ENCODE measurements around the gene TTC27.
A peak's percentile ranks its signal among the peaks of the same experiment; 100 is the strongest.
"Not testable (repeated sequence)": the region's sequence is repeated elsewhere in the genome, so short reads cannot be mapped to it uniquely, and the experiment has no call there.

TTC27 gene

DNA sequence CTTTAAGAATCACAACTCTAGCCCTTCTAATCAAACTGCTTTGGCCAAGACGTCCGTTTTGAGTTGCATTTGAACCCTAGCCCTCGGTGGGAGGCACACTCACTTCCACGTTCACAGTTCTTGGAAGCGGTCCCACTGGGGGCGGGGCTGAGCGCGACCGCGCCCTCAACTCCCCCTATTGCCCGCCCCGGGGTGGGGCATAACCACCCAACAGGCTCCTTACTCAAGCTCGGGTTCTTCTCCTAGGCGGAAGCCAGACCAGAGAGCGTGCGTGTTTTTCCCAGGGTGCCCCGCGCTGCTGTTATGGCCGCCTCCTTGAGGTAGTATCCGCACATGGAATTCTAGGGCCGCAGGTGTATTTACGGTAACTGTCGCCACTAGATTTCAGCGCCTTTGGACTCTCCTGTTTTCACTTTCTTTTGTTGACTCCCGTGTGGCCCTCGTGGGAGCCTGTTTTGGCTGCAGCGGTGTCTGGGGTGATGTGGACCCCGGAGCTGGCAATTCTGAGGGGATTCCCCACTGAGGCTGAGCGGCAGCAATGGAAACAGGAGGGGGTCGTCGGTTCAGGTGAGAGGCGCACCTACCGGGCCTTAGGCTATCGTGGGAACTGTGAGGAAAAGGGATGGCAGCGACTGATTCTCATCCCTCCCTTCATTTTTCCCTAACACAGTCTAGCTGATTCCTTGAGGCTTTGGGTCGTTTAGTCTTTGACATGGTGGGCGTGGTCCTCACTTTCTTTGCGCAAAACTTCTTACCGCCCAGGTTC lies at the start of gene TTC27:
TTC27 (plus strand) TSS at position 237 of the 766 bp plus-strand sequence; CDS start at position 480, 243 bp downstream.
- DNase-seq: peak; percentile 97

DNA sequence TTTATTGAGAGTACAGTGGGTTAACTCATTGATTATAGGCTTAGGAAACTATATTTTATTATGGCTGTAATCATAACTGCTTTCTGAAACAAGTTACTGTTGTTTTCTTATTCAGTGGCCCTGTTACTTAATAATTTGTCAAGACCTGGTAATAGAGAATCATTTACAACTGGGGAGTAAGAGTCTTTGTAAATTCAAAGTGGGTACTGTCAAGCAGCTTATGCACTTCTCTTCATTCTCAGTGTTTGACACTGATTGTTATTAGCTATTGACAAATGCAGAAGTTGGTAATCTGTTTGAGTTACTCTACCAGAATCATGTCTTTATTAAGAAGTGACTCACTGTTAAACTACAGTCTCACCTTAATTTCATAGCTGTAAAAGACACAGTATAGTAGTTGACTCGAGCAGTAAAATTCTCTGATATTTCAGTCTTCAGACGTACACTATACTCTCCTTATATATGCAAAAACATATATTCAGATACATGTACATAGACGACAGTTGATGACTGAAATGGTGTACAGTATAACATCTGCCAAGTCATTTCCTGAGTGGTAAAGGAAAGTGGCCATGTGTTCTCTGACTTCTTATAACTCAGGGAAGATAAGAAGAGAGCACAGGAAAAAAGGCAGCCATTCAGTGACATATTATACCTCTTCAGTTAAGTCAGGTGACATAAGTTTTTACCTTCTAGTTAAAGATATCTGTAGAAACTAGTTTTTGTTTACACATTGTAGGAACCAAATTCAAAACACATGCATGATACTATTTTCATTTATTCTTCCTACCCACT lies 36.0 kb upstream of the TTC27 start:
- peak; percentile 82 for DNase-seq

DNA sequence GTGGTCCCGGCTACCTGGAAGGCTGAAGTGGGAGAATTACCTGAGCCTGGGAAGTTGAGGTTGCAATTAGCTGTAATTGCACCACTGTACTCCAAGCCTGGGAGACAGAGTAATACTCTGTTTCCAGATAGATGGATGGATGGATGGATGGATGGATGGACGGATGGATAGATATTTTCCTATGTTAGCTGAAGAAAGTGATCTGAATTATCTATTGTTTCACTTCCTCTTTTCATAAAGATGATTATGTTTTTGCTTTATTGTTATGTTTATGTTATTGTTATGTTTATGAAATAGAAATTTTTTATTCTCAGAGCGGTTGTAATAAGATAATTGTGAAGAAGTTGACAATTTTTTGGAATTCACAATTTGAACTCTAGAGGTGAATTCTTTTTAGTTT lies 33.3 kb upstream of the TTC27 start:
- no peak for DNase-seq

DNA sequence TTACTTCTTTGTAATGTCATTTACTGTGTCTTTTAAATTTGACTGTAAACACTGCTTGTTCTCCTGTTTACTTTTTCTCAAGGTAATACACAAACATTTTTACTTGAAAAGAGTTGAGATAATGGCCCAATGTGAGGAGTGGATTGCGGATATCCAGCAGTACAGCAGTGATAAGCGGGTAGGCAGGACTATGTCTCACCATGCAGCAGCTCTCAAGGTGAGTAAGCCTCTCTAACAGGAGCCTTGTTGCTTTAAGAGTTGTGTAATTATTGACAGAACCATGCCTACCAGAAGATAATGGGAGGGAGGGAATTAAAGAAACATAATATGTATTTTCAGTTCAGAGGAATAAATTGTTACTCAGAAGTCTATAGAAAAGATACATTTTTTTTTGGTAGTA lies 16.5 kb upstream of the TTC27 start:
- no peak for DNase-seq

DNA sequence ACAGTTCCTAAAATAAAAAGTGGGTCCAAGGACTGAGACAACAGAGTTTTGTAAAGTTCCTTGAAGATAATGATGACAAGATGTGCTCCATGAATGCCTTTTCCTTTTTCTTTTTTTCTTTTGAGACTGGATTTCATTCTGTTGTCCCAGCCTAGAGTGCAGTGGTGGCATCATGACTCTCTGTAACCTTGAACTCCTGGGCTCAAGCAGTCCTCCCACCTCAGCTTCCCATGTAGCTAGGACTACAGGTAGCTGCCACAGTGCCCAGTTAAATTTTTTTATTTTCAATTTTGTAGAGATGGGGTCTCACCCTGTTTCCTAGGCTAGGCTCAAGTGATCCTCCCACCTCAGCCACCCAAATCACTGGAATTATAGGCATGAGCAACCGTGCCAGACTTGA lies 16.1 kb upstream of the TTC27 start:
- no peak for DNase-seq

DNA sequence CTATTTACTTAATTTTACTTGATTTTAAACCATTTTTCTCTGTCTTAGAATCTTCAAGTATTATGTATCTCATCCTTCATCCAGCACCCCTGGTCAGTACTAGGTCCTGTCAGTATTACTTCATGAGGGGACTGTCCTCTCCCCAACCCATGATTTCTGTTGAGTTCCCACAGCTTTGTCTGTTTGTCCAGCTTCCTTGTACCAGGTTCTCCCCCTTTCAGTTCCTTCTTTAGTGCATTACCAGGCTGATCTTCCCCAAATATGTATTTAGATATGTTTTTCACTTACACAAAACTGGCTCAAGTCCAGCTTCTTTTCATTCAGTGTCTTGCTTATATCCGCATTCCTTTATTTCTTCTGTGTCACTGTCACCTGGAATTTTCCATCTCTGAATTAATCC lies 13.8 kb upstream of the TTC27 start:
- DNase-seq: no peak

DNA sequence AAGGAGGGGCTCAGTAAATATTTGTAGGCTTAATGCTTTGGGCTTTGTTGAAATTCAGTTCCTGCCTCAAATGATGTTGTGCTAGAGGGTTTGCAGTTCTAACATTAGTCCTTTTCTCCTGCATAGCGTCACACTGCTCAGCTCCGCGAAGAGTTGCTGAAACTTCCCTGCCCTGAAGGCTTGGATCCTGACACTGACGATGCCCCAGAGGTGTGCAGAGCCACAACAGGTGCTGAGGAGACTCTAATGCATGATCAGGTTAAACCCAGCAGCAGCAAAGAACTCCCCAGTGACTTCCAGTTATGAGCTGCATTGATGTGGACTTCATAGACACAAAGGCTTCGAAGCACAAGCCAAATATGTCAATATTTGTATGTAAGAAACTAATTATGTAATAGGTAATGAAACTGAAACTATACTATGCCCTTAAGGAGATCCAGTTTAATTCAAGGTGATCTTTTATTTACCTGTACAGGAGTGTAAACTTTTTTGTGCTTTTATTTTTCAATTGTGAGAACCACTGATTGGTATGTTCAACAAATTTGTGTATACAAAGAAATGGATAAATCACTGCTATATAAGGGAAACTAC lies 10.2 kb upstream of the TTC27 start:
- no peak for DNase-seq

DNA sequence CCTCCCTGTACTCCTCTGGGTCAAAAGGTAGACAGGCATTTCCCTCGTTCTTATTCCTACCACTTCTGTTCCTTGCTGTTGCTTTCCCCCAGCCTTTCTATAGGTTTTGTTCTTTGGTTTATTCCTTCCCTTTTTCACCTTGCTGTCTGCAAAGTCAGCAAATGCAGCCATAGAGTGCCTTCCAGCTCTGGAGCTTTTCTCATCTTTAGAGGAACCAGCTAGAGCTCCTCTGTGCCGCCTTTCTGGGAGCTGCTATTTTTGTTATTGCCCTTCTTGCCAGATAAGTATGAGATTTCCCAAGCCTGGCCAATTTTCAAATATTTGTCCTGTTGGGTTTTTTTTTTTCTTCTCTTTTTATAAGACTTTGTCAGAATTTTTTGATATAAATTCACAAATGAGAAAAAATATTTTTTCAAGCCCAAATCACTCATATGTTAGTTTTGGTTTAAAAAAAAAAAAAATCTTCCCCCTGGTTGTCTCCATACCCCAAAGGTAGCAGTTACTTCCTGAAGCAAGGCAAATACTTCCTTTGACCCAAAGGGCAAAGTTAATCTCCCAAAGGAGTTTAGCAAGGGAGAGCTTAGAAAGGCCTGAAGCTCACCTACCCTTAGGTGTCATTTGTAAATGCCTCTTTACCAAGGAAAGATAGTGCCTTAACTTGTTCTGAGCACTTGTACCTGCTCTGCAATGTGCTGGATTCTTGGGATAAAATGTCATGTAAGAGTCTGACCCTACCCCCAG lies 5.1 kb upstream of the TTC27 start:
- no peak for DNase-seq

DNA sequence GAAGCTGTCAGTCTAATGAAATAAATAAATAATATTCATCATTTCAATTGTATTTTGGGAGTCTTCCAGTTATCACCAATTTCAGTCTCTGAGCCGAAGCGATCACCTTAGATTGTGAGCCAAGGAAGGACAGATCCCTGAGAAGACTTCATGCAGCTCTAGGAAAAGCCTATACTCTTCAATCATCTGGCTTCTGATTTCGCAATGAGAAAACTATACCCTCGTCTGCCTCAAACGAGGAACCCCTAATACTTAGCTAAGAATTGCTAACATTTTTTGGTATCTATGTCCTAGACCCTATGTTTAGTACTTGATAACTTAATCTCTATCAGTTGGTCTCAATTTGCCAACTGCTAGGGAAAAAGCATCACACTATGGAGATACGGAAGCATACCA lies 4.5 kb upstream of the TTC27 start:
- DNase-seq: no peak

DNA sequence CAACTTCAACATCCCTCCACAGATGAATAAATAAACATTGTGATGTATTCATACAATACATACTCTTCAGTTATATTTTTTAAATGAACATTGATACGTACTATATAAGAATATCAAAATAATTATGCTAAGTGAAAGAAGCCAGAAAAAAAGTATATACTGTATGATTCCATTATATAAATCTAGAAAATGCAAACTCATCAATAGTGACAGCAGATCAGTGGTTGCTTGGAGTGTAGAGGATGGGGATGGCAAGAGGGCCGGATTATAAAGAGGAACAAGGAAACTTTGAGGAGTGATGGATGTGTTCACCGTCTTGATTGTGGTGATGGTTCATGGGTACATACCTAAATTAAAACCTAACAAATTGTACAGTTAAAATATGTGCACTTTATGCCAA lies 3.0 kb upstream of the TTC27 start:
- no peak for DNase-seq

DNA sequence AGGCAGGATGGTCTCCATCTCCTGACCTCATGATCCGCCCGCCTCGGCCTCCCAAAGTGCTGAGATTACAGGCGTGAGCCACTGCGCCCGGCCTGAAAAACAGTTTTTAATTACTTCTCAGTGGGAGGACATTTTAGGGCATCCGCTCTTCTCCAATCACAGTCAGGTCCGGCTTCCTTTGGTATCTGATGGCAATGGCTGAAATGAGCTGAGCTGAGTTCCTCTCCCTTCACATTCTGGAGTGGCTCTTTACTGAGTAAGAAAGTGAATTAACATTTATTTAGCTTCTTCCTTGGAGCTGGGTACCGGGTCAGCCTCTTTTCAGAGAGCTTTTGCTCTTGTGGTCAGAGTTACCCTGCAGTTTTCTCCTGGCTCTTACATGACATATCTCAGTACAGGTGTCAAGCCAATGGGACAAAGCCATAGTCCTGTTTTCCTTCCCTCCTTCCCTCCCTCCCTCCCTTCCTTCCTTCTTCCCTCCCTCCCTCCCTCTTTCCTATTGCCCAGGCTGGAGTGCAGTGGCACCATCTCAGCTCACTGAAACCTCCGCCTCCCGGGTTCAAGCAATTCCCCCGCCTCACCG lies 1.1 kb upstream of the TTC27 start:
- no peak for DNase-seq

DNA sequence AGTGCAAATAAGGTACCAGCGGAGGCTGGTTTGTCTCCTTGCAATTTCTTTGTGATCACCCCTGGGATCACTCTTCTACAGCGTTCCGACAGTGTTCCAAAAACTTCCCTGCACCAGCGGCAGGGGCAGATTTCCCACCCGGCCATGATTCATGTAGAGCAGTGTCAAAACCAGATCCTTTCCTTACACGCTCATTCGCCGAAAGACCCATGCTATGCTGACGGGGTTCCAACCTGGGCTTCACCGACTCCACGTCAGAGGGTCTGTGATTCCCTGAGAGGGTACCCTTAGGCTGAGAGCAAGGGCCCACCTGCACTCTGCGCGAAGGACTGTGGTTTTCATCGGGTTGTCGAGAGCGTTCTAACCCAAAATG lies 423 bp upstream of the TTC27 start:
- peak; percentile 42 for DNase-seq

DNA sequence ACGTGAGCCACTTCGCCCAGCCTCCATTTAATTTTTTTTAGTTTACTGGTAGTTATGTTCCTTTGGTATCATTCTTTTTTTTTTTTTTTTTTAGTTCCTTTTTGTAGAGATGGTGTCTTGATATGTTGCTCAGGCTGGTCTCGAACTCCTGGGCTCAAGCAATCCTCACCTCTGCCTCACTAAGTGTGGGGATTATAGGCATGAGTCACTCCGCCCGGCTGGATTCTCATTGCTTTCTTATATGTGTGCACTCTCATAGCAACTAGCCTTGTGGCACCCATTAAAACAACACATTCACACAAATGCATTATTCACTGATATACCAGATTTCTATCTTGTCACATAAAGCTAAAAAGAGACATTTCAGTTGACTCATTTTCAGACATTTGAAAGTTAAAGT lies 4.2 kb downstream of the TTC27 start:
- peak; percentile 34 for DNase-seq

DNA sequence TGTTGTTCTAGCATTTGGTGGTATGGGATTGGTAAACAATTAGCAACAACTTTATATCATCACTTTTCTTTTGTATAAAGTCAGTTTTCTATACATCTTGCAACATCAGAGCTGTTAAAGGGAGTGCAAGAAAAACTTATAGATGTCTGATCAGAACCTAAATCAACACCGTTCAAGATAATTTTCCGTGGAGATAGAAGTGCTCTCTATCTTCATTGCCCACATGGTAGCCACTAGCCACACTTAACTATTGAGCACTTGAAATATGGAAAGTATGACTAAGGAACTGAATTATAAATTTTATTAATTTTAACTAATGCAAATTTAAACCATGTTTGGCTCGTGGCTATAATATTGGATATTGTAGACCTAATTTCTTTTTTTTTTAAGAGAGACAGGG lies 5.2 kb downstream of the TTC27 start:
- no peak for DNase-seq

DNA sequence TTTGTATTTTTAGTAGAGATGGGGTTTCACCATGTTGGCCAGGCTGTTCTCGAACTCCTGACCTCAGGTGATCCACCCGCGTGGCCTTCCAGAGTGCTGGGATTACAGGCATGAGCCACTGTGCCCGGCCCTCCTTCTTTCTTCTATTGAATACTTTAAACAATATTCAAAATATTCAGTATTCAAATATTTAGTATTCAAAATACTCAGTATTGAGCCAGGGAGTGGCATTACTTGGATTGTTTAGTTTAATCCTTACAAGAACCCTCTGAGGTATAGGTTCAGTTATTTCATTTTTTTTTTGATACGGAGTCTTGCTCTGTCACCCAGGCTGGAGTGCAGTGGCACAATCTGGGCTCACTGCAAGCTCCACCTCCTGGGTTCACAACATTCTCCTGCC lies 10.7 kb downstream of the TTC27 start:
- DNase-seq: not testable (repeated sequence)

DNA sequence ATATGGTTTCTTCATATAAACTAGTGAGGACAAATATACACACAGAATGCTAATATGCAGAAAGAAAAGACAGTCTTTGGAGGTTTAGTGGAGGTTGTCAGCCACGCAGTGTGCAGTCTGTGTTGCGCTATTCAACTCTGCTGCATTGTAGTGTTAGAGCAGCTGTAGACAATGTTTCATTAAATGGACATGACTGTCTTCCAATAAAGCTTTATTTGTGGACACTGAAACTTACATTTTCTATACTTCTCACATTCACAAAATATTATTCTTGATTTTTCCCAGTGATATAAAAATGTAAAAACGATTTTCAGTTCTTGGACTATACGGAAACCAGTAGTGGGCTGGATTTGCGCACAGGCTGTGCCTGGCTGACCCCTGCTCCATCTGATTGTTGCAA lies 13.3 kb downstream of the TTC27 start:
- no peak for DNase-seq

DNA sequence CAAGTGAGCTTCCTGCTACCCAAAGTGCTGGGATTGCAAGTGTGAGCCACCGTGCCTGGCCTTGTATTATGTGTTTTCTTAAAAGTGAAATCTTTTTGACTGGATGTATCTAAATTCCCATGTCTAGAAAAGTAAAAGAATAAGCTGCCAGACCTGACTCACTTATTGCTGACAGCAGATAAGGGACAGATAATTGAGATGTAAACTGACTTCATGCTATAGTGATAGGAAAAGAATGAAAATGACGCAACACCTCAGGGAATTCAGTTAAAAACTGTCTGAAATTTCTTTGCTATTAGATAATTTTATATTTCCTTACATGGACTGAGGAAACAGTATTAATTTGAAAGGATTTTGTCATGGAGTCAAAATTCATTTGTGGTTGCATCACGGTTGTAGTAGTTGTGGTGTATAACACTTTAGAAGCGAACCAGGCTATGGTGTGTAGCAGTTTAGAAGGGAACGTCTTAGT lies 19.4 kb downstream of the TTC27 start:
- DNase-seq: no peak

DNA sequence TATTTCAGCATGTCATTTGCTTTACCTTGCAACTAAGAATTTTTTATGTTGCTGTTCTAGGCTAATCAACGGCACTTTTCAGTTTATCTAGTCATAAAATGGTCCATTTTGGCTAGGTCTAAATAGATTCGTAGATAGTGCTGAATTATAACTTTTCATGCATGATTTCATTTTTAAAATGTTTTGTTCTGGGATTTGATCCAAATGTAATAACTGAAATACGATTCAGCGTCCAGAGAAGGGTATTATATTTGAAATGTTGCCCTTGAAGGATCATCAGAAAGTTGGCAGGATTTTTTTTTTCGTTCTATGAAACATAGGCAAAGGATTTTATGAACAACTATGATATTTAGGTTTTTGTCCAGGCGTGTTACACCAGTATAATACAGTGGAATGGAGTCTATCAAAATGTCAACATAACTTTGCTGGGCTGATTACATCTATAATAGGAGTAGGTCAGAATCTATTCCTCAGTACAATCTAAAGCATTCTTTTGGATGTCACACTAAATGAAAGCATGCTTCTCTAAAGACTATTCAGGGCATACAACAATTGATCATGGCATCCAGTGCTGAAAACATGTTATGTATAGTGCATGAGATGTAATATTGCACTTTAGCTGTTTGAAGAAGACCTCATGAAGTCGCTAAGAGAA lies 24.8 kb downstream of the TTC27 start:
- DNase-seq: no peak

DNA sequence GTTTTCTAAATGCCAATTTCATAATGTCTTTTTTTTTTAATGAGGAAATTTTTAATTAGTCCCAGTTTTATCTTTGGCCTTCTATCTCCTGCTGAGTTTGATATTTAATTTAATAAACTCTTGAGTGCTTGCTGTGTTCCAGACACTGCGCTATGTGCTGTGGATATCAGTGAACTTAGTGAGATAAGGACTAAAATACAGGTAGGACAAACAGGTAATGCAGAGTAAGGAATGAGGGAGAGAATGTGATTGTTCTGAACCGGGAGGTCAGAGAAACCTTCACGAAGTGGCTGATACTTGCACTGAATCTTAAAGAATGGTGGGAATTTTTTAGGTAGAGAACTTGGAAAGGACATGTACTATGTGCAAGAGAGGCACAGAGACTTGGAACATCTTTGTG lies 28.2 kb downstream of the TTC27 start:
- no peak for DNase-seq

DNA sequence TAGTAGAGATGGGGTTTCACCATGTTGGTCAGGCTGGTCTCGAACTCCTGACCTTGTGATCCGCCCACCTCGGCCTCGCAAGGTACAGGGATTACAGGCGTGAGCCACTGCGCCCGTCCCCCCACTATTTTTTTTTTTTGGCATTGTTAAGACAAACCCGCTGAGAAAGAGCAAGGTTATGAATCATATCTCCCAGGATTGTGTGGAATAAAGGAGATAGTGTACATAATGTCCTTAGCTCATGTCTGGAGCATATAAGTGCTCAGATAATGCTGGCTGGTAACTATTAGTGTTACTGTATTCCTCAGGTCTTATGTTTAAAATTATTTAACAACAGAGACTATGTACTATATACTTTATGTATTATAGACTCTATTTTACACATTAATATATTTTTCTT lies 36.0 kb downstream of the TTC27 start:
- DNase-seq: no peak

DNA sequence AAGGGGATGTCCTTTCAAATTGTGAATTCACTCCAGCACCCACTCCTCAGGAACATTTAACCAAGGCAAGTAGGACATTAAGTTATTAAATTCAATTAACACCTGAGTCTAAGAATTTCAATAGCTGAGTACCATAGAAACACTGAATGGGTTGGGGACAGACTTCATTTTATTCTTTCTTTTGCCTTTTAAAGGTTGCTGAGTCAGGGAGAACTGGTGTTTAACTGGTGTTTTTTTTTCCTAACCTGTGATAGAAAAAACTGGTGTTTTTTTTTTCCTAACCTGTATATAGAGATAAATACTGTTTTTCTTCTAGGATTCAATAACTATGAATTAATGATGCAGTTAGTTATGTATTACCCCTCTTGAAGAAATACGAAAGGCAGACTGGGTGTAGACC lies 38.9 kb downstream of the TTC27 start:
- no peak for DNase-seq

DNA sequence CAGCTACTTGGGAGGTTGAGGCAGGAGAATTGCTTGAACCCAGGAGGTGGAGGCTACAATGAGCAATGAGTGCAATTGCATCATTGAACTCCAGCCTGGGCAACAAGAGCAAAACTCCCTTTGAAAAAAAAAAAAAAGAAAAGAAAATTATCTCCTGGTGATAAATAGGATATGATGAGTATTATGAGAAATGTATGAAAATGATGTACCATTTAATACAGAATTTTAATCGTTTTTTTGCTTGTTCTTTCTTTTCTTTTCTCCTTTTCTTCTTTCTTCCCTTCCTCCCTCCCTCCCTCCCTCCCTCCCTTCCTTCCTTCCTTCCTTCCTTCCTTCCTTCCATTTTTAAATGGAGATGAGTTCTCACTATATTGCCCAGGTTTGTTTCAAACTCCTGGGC lies 40.4 kb downstream of the TTC27 start:
- DNase-seq: no peak
